HepG2 (cell line): ENCODE data around the gene KIF25. TPM values are rescaled to one million over a fixed set of nuclear protein-coding genes. Genes with fewer than 3 reads are reported as not detected.

ENCODE experiments used
- ATAC-seq: fragments of 200-7000 bp; cut with Tn5 transposase; 3 replicates; pipeline ENCODE4 v1.9.1; 2020; ENCODE audit warnings: mild to moderate bottlenecking, moderate library complexity
- BruUV-seq: library from RNA; stranded (reverse); fragments of 400-500 nt; replicated peaks from 2 replicates; lab custom pipeline; 2021; lab: Mats Ljungman, UMichigan
- CTCF ChIA-PET: fragments of 300-600 bp; formaldehyde crosslinking; extraction: SDS; loops from one replicate; lab custom pipeline; 2021; ENCODE audit warnings: low total read pairs, inconsistent platforms, low intra/inter-chr PET ratio; lab: Yijun Ruan, JAX
- POLR2A ChIA-PET: fragments of 350-600 bp; sonication (Branson Sonifier 250); formaldehyde crosslinking; loops from one replicate; lab custom pipeline; 2020; ENCODE audit warnings: antibody characterized with exemption, inconsistent platforms; lab: Yijun Ruan, JAX
- DNase-seq: peaks from one replicate; pipeline ENCODE4 v3.0.0-alpha.2; 2015; ENCODE audit warnings: low spot score
- FAIRE-seq: peaks from 3 replicates; lab custom pipeline; 2011; peaks lifted over from hg19 to GRCh38; lab: Jason Lieb, UNC
- H2AFZ ChIP-seq: one replicate; pipeline ENCODE4 v1.6.1; 2011; ENCODE audit warnings: low read length, inconsistent platforms
- H3K27ac ChIP-seq: fragments of 300-600 bp; 3 replicates; pipeline ENCODE4 v1.8.0; 2011; ENCODE audit warnings: mixed run types, mild to moderate bottlenecking, mixed read lengths, low read length, inconsistent platforms; ENCODE audit not compliant: insufficient read depth; ENCODE audit errors: extremely low read length
- H3K27me3 ChIP-seq, 2 experiments: fragments of 200-600 bp in 1 of 2; 2 replicates in 1 of 2; 3 replicates in 1 of 2; pipeline versions ENCODE4 v1.6.0 to v1.8.0; 2011; ENCODE audit warnings: low read length in 2 of 2, mild to moderate bottlenecking in 2 of 2, moderate library complexity in 2 of 2, inconsistent platforms in 1 of 2; ENCODE audit not compliant: insufficient read depth in 2 of 2, control insufficient read depth in 1 of 2
- H3K36me3 ChIP-seq, 2 experiments: fragments of 200-600 bp in 1 of 2; replicated peaks in 1 of 2; 2 replicates in 1 of 2; 3 replicates in 1 of 2; pipeline versions ENCODE4 v1.5.1 to v1.8.0; 2011; ENCODE audit warnings: low read length in 2 of 2, inconsistent platforms in 1 of 2; ENCODE audit not compliant: insufficient read depth in 2 of 2, control insufficient read depth in 1 of 2
- H3K4me1 ChIP-seq: 2 replicates; pipeline ENCODE4 v1.5.1; 2012; ENCODE audit warnings: low read length, inconsistent platforms; ENCODE audit not compliant: insufficient read depth
- H3K4me2 ChIP-seq: 2 replicates; pipeline ENCODE4 v1.6.0; 2011; ENCODE audit warnings: low read depth, low read length, inconsistent platforms
- H3K4me3 ChIP-seq, 3 experiments: fragments of 200-600 bp in 1 of 3; sonication (generic), shearing (Covaris generic) in 1 of 3; replicated peaks in 1 of 3; 2 replicates each; pipeline ENCODE4 v1.5.1; 2011 to 2016; ENCODE audit warnings: low read length in 3 of 3, inconsistent platforms in 2 of 3, low read depth in 2 of 3, mild to moderate bottlenecking in 2 of 3, control low read depth in 1 of 3, mixed read lengths in 1 of 3; ENCODE audit not compliant: insufficient read depth in 1 of 3
- H3K79me2 ChIP-seq: one replicate; pipeline ENCODE4 v1.6.1; 2011; ENCODE audit warnings: low read length, inconsistent platforms; ENCODE audit not compliant: insufficient read depth
- H3K9ac ChIP-seq: 2 replicates; pipeline ENCODE4 v1.6.0; 2011; ENCODE audit warnings: mild to moderate bottlenecking, low read depth, low read length, inconsistent platforms; ENCODE audit not compliant: insufficient read depth
- H3K9me3 ChIP-seq: 2 replicates; pipeline ENCODE4 v1.5.1; 2012; ENCODE audit warnings: mild to moderate bottlenecking, low read length
- H4K20me1 ChIP-seq: 2 replicates; pipeline ENCODE4 v1.6.0; 2011; ENCODE audit warnings: inconsistent platforms, mild to moderate bottlenecking, low read length, moderate library complexity; ENCODE audit not compliant: insufficient read depth
- BCL6 ChIP-seq: IDR thresholded peaks from 2 replicates; pipeline ENCODE4 v1.6.1; 2016; ENCODE audit warnings: missing genetic modification reagents, missing compliant biosample characterization
- GATAD2A ChIP-seq: IDR thresholded peaks from 2 replicates; pipeline ENCODE4 v1.6.1; 2016
- NBN ChIP-seq: fragments of 450-650 bp; conservative IDR thresholded peaks from 2 replicates; pipeline ENCODE4 v1.6.1; 2017
- NFATC3 ChIP-seq: sonication (generic); formaldehyde crosslinking; IDR thresholded peaks from 2 replicates; pipeline ENCODE4 v1.5.1; 2020; ENCODE audit warnings: mild to moderate bottlenecking, missing genetic modification reagents
- NFKB2 ChIP-seq: sonication (generic); formaldehyde crosslinking; IDR thresholded peaks from 2 replicates; pipeline ENCODE4 v1.4.0; 2020; ENCODE audit warnings: missing genetic modification reagents, borderline replicate concordance
- RFX3 ChIP-seq: IDR thresholded peaks from 2 replicates; pipeline ENCODE4 v1.6.1; 2016; ENCODE audit warnings: missing biosample characterization, missing genetic modification reagents
- SMAD9 ChIP-seq: sonication (generic); formaldehyde crosslinking; IDR thresholded peaks from 2 replicates; pipeline ENCODE4 v1.5.1; 2020; ENCODE audit warnings: mild to moderate bottlenecking, missing genetic modification reagents
- SOX5 ChIP-seq: IDR thresholded peaks from 2 replicates; pipeline ENCODE4 v1.6.1; 2016; ENCODE audit warnings: borderline replicate concordance
- STAG1 ChIP-seq: sonication (generic); formaldehyde crosslinking; IDR thresholded peaks from 2 replicates; pipeline ENCODE4 v1.4.0; 2020; ENCODE audit warnings: missing genetic modification reagents
- ZNF143 ChIP-seq: sonication (generic); formaldehyde crosslinking; IDR thresholded peaks from 2 replicates; pipeline ENCODE4 v1.4.0; 2020; ENCODE audit warnings: missing genetic modification reagents
- ZNF383 ChIP-seq: sonication (generic); formaldehyde crosslinking; IDR thresholded peaks from 2 replicates; pipeline ENCODE4 v1.4.0; 2020; ENCODE audit warnings: missing genetic modification reagents, mild to moderate bottlenecking, borderline replicate concordance
- ZNF460 ChIP-seq: sonication (generic); formaldehyde crosslinking; IDR thresholded peaks from 2 replicates; pipeline ENCODE4 v1.5.1; 2020; ENCODE audit warnings: missing genetic modification reagents, mild to moderate bottlenecking, borderline replicate concordance
- ZNF501 ChIP-seq: sonication (generic); formaldehyde crosslinking; IDR thresholded peaks from 2 replicates; pipeline ENCODE4 v1.5.1; 2020; ENCODE audit warnings: mild to moderate bottlenecking, moderate library complexity, missing genetic modification reagents
- WGBS: methylation state at CpG from one replicate; pipeline ENCODE4 v1.1.6; 2017; ENCODE audit warnings: low lambda C conversion rate; 5-methylcytosine and 5-hydroxymethylcytosine counted together
- in situ Hi-C: cut with HindIII; loops from 2 replicates; pipeline ENCODE4 v1.10.0; 2017; ENCODE audit warnings: low pct_unique_long_range_greater_than_20kb; ENCODE audit not compliant: extremely low pct_ligation_motif_present
- intact Hi-C: fragments of 100-400 bp; cut with micrococcal nuclease; formaldehyde crosslinking; loops from one replicate; pipeline ENCODE4 v1.10.0; 2022; ENCODE audit not compliant: unreplicated experiment
- polyA plus RNA-seq, 8 experiments: library from polyadenylated mRNA; depleted of rRNA in 3 of 8; stranded (reverse) in 7 of 8; unstranded in 1 of 8; fragments of >200 nt; fragmentation: Illumina TruSeq in 4 of 8; extraction: Trizol in 4 of 8; gene quantifications; 2 replicates each; pipeline versions ENCODE4 v1.2.1 to v1.2.3, GENCODE V29; 2011 to 2016; ENCODE audit warnings: low read depth in 4 of 8, missing spikeins in 1 of 8, mixed read lengths in 1 of 8; ENCODE audit not compliant: insufficient read depth in 1 of 8
- total RNA-seq, 5 experiments: library from RNA; depleted of rRNA; stranded (reverse); fragments of >200 nt; fragmentation: Illumina TruSeq; extraction: Trizol; gene quantifications; 2 replicates each; pipeline ENCODE4 v1.2.3, GENCODE V29; 2016; ENCODE audit warnings: low read depth in 1 of 5
- TF ChIP-seq, protein P1 (sequence below): IDR thresholded peaks from 2 replicates; pipeline ENCODE4 v1.6.1; 2018; ENCODE audit warnings: missing genetic modification reagents
- TF ChIP-seq, protein P2 (sequence below): sonication (generic); formaldehyde crosslinking; IDR thresholded peaks from 2 replicates; pipeline ENCODE4 v1.5.1; 2020; ENCODE audit warnings: missing genetic modification reagents, mild to moderate bottlenecking, borderline replicate concordance
- TF ChIP-seq, protein P3 (sequence below): sonication (generic); formaldehyde crosslinking; IDR thresholded peaks from 2 replicates; pipeline ENCODE4 v1.5.0; 2020; ENCODE audit warnings: mild to moderate bottlenecking, missing genetic modification reagents, moderate library complexity
- TF ChIP-seq, protein P4 (sequence below): sonication (generic); formaldehyde crosslinking; IDR thresholded peaks from 2 replicates; pipeline ENCODE4 v1.5.1; 2020; ENCODE audit warnings: mild to moderate bottlenecking, missing genetic modification reagents, moderate library complexity
- TF ChIP-seq, protein P5 (sequence below): sonication (generic); formaldehyde crosslinking; IDR thresholded peaks from 2 replicates; pipeline ENCODE4 v1.4.0; 2020; ENCODE audit warnings: missing genetic modification reagents

The KIF25 gene
- total and polyA plus RNA-seq, 2 of the 13 experiments (the other 11 are each of a cell fraction or from before 2014, with no cell fraction given) = not detected

DNA sequence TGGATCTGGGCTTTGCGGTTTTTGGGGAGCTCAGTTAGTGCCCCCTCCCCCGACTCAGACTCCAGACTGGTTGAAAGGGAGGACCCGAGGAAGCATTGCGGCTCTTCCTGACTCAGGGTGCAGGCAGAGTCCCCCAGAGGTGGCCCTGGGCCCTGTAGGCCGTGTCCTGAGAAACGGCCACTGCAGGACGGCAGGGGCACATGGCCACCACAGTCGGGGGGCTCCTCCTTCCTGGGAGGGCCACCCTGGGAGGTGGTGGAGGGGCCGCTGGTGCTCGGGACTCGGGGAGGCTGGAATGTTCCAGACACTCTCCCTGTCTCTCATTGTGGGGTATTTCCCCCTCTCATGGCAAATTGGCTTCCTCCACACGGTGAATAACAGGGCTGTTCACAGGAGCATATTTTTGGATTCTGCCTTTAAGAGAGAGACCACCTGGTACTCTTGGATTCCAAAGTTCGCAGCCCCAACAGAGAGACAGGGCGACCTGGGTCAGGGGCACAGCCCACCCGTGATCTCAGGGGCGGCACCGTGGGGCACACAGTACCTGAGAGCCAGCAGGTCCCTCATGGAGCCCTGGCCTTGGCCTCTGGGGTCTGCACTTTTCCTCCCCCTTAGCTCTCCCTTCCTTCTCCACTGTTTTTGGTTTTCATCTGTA lies 45.8 kb downstream of the KIF25 start:
- Histone ChIP-seq H3K9me3 (no peaks in the 10 kb centered on the region), H3K9ac (no peak overlapping the region), H3K36me3 (no peaks in the 10 kb centered on the region)

More for the DNA sequence above, 45.8 kb downstream of the KIF25 start:
- no peak overlapping the region for H3K4me2 ChIP-seq
- in situ Hi-C loops (no loop called here), intact Hi-C loops (no loop called here)
- H3K4me3 ChIP-seq = no peak overlapping the region
- no TSS peak for BruUV-seq
- TF ChIP-seq, protein P1, sequence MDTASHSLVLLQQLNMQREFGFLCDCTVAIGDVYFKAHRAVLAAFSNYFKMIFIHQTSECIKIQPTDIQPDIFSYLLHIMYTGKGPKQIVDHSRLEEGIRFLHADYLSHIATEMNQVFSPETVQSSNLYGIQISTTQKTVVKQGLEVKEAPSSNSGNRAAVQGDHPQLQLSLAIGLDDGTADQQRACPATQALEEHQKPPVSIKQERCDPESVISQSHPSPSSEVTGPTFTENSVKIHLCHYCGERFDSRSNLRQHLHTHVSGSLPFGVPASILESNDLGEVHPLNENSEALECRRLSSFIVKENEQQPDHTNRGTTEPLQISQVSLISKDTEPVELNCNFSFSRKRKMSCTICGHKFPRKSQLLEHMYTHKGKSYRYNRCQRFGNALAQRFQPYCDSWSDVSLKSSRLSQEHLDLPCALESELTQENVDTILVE (CRISPR knock-in tag) = no peak
- TF ChIP-seq GATAD2A (CRISPR knock-in tag) (no peak), SMAD9 (CRISPR knock-in tag) (no peak), STAG1 (CRISPR knock-in tag) (no peak), ZNF383 (CRISPR knock-in tag) (no peak), ZNF143 (CRISPR knock-in tag) (no peak), NBN (no peak), NFKB2 (CRISPR knock-in tag) (no peak), RFX3 (no peak), SOX5 (CRISPR knock-in tag) (no peak), ZNF501 (CRISPR knock-in tag) (no peak), NFATC3 (CRISPR knock-in tag) (no peak), ZNF460 (no peak), BCL6 (CRISPR knock-in tag) (no peak)
- TF ChIP-seq, protein P2, sequence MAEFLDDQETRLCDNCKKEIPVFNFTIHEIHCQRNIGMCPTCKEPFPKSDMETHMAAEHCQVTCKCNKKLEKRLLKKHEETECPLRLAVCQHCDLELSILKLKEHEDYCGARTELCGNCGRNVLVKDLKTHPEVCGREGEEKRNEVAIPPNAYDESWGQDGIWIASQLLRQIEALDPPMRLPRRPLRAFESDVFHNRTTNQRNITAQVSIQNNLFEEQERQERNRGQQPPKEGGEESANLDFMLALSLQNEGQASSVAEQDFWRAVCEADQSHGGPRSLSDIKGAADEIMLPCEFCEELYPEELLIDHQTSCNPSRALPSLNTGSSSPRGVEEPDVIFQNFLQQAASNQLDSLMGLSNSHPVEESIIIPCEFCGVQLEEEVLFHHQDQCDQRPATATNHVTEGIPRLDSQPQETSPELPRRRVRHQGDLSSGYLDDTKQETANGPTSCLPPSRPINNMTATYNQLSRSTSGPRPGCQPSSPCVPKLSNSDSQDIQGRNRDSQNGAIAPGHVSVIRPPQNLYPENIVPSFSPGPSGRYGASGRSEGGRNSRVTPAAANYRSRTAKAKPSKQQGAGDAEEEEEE (CRISPR knock-in tag) = no peak
- TF ChIP-seq, protein P3, sequence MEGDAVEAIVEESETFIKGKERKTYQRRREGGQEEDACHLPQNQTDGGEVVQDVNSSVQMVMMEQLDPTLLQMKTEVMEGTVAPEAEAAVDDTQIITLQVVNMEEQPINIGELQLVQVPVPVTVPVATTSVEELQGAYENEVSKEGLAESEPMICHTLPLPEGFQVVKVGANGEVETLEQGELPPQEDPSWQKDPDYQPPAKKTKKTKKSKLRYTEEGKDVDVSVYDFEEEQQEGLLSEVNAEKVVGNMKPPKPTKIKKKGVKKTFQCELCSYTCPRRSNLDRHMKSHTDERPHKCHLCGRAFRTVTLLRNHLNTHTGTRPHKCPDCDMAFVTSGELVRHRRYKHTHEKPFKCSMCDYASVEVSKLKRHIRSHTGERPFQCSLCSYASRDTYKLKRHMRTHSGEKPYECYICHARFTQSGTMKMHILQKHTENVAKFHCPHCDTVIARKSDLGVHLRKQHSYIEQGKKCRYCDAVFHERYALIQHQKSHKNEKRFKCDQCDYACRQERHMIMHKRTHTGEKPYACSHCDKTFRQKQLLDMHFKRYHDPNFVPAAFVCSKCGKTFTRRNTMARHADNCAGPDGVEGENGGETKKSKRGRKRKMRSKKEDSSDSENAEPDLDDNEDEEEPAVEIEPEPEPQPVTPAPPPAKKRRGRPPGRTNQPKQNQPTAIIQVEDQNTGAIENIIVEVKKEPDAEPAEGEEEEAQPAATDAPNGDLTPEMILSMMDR (CRISPR knock-in tag) = no peak
- TF ChIP-seq, protein P4, sequence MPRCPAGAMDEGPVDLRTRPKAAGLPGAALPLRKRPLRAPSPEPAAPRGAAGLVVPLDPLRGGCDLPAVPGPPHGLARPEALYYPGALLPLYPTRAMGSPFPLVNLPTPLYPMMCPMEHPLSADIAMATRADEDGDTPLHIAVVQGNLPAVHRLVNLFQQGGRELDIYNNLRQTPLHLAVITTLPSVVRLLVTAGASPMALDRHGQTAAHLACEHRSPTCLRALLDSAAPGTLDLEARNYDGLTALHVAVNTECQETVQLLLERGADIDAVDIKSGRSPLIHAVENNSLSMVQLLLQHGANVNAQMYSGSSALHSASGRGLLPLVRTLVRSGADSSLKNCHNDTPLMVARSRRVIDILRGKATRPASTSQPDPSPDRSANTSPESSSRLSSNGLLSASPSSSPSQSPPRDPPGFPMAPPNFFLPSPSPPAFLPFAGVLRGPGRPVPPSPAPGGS (CRISPR knock-in tag) = no peak
- TF ChIP-seq, protein P5, sequence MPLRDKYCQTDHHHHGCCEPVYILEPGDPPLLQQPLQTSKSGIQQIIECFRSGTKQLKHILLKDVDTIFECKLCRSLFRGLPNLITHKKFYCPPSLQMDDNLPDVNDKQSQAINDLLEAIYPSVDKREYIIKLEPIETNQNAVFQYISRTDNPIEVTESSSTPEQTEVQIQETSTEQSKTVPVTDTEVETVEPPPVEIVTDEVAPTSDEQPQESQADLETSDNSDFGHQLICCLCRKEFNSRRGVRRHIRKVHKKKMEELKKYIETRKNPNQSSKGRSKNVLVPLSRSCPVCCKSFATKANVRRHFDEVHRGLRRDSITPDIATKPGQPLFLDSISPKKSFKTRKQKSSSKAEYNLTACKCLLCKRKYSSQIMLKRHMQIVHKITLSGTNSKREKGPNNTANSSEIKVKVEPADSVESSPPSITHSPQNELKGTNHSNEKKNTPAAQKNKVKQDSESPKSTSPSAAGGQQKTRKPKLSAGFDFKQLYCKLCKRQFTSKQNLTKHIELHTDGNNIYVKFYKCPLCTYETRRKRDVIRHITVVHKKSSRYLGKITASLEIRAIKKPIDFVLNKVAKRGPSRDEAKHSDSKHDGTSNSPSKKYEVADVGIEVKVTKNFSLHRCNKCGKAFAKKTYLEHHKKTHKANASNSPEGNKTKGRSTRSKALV (CRISPR knock-in tag) = no peak
- DNase-seq (no peak), ATAC-seq (no peak), FAIRE-seq (no peak)
- no peak overlapping the region for H3K27ac ChIP-seq
- H3K4me1 ChIP-seq = peaks cover 11% of the 10 kb centered on the region
- H2AFZ ChIP-seq = no peak overlapping the region
- no peaks in the 10 kb centered on the region; the same call in 1 of the 2 replicates for H4K20me1 ChIP-seq
- ChIA-PET POLR2A (no interaction called here), CTCF (no interaction called here)
- WGBS = 15% methylated on average over 14 of the region's 17 CpGs
- no peaks in the 10 kb centered on the region for H3K79me2 ChIP-seq
- H3K27me3 ChIP-seq = peaks cover 14 to 73% of the 10 kb centered on the region in 2 experiments
